ENCODE measurements around the gene RNU6-9.

RNU6-9 gene

GRCh38 chr19:892894-893689 is at the start of gene RNU6-9, which contains the start of gene MED16:
TSS of gene RNU6-9 (plus strand) at chr19:893484.
TSS of gene MED16 (minus strand) at chr19:893187. CDS start at chr19:891131, 2,056 bp downstream.
- Histone ChIP-seq H3K9me2 (replicated peaks; ENCODE audit: insufficient read depth, low read length) (no peaks in the 10 kb centered on the region), H3F3A (ENCODE audit: insufficient read depth, low read length) (no peaks in the 10 kb centered on the region), H3K4me2 (ENCODE audit: low read depth, low read length) (peak within 1 kb of the TSS; percentile 74), H2AFZ (ENCODE audit: low read length) (peak within 1 kb of the TSS; percentile 85), H4K20me1 (ENCODE audit: insufficient read depth, low read length) (no peaks in the 10 kb centered on the region; the same call in 1 of the 2 replicates), H3K27ac (ENCODE audit: low read length) (peak within 1 kb of the TSS; percentile 67), H3K36me3 (replicated peaks; ENCODE audit: insufficient read depth, low read length) (no peaks in the 10 kb centered on the region), H3K79me2 (ENCODE audit: low read length) (peaks cover 31% of the 10 kb centered on the region), H3K4me1 (ENCODE audit: low read length) (no peaks in the 10 kb centered on the region), H3K4me3 (ENCODE audit: low read length) (peak within 1 kb of the TSS; percentile 94), H3K9ac (ENCODE audit: low read length) (peak within 1 kb of the TSS; percentile 93), H3K9me3 (replicated peaks; ENCODE audit: insufficient read depth, low read length) (no peaks in the 10 kb centered on the region), H3K27me3 (replicated peaks; ENCODE audit: insufficient read depth, low read length) (no peaks in the 10 kb centered on the region)
- peak; percentile 96 for DNase-seq
- TF ChIP-seq CTCF (IDR thresholded peaks at IDR 0.05; ENCODE audit: low read length), result no peak
- TF ChIP-seq EZH2phosphoT487 (IDR thresholded peaks at IDR 0.05; ENCODE audit: low read length), result no peak
- no peak for TF ChIP-seq EZH2 (optimal IDR thresholded peaks at IDR 0.05; ENCODE audit: low read depth, low read length)

DNA sequence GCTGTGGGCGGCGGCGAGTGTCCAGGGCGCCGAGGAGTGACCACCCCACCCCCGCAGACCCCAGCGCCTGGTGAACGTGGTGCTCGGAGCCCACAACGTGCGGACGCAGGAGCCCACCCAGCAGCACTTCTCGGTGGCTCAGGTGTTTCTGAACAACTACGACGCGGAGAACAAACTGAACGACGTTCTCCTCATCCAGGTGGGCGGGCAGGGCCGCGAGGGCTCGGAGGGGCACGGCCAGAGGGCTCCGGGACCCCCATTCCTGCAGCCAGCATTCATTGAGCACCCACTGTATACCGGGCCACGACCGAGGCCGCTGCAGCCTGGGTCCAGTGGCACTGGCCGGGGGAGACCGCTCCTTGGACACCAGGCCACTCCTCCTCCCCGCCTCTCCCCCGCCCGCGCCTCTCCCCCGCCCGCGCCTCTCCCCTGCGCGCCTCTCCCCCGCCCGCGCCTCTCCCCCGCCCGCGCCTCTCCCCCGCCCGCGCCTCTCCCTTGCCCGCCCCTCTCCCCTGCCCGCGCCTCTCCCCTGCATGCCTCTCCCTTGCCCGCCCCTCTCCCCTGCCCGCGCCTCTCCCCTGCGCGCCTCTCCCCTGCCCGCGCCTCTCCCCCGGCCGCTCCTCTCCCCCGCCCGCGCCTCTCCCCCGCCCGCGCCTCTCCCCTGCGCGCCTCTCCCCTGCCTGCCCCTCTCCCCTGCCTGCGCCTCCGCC is 49.3 kb upstream of the RNU6-9 start:
- Histone ChIP-seq H4K20me1 (ENCODE audit: insufficient read depth, low read length) (no peaks in the 10 kb centered on the region), H3K27ac (ENCODE audit: low read length) (no peak overlapping the region), H3F3A (ENCODE audit: insufficient read depth, low read length) (peaks cover 9% of the 10 kb centered on the region), H3K9ac (ENCODE audit: low read length) (no peak overlapping the region), H3K9me2 (replicated peaks; ENCODE audit: insufficient read depth, low read length) (no peaks in the 10 kb centered on the region), H3K9me3 (replicated peaks; ENCODE audit: insufficient read depth, low read length) (no peaks in the 10 kb centered on the region), H3K4me1 (ENCODE audit: low read length) (peaks cover 8% of the 10 kb centered on the region; the same call in 1 of the 2 replicates), H3K4me3 (ENCODE audit: low read length) (no peak overlapping the region), H3K36me3 (replicated peaks; ENCODE audit: insufficient read depth, low read length) (no peaks in the 10 kb centered on the region), H3K27me3 (replicated peaks; ENCODE audit: insufficient read depth, low read length) (peaks cover 81% of the 10 kb centered on the region), H3K79me2 (ENCODE audit: low read length) (no peaks in the 10 kb centered on the region), H3K4me2 (ENCODE audit: low read depth, low read length) (peak overlapping the region; percentile 31; the same call in 1 of the 2 replicates), H2AFZ (ENCODE audit: low read length) (no peak overlapping the region)
- no peak for TF ChIP-seq EZH2 (optimal IDR thresholded peaks at IDR 0.05; ENCODE audit: low read depth, low read length)
- TF ChIP-seq CTCF (IDR thresholded peaks at IDR 0.05; ENCODE audit: low read length), result no peak
- TF ChIP-seq EZH2phosphoT487 (IDR thresholded peaks at IDR 0.05; ENCODE audit: low read length), result no peak
- no peak for DNase-seq

GRCh38 chr19:844546-844971 is 48.7 kb upstream of the RNU6-9 start:
- H3F3A ChIP-seq (ENCODE audit: insufficient read depth, low read length), result peaks cover 9% of the 10 kb centered on the region
- H3K27ac ChIP-seq (ENCODE audit: low read length), result no peak overlapping the region
- no peaks in the 10 kb centered on the region for H3K9me2 ChIP-seq (replicated peaks; ENCODE audit: insufficient read depth, low read length)
- DNase-seq, result no peak
- no peaks in the 10 kb centered on the region for H3K9me3 ChIP-seq (replicated peaks; ENCODE audit: insufficient read depth, low read length)
- no peak overlapping the region for H2AFZ ChIP-seq (ENCODE audit: low read length)
- 0 out of 2 replicates have a peak overlapping the region, but pooled peaks have one; percentile 16 for H3K4me2 ChIP-seq (ENCODE audit: low read depth, low read length)
- H3K9ac ChIP-seq (ENCODE audit: low read length), result no peak overlapping the region
- peaks cover 8% of the 10 kb centered on the region; the same call in 1 of the 2 replicates for H3K4me1 ChIP-seq (ENCODE audit: low read length)
- no peaks in the 10 kb centered on the region for H4K20me1 ChIP-seq (ENCODE audit: insufficient read depth, low read length)
- no peak overlapping the region for H3K4me3 ChIP-seq (ENCODE audit: low read length)
- no peaks in the 10 kb centered on the region for H3K36me3 ChIP-seq (replicated peaks; ENCODE audit: insufficient read depth, low read length)
- H3K27me3 ChIP-seq (replicated peaks; ENCODE audit: insufficient read depth, low read length), result peaks cover 81% of the 10 kb centered on the region
- TF ChIP-seq CTCF (IDR thresholded peaks at IDR 0.05; ENCODE audit: low read length) (no peak), EZH2phosphoT487 (IDR thresholded peaks at IDR 0.05; ENCODE audit: low read length) (no peak), EZH2 (optimal IDR thresholded peaks at IDR 0.05; ENCODE audit: low read depth, low read length) (no peak)
- H3K79me2 ChIP-seq (ENCODE audit: low read length), result no peaks in the 10 kb centered on the region
